HG03045 (cell line): ENCODE results near the gene PTP4A2.

Source experiments
- ATAC-seq: cut with Tn5 transposase; IDR thresholded peaks from one replicate; pipeline ENCODE4 v1.9.1; 2021; ENCODE audit warnings: mild to moderate bottlenecking, moderate library complexity; ENCODE audit not compliant: unreplicated experiment

Gene PTP4A2

GRCh38 chr1:31938184-31938975, at the start of gene PTP4A2:
PTP4A2 (minus strand) TSS chr1:31938368; CDS start chr1:31919065, 19,303 bp downstream.
- peak; percentile 77 for ATAC-seq

GRCh38 chr1:31987135-31987619, 49.0 kb upstream of the PTP4A2 start:
- ATAC-seq, result no peak

GRCh38 chr1:31985430-31985829, 47.3 kb upstream of the PTP4A2 start:
- ATAC-seq, result no peak

- no peak for ATAC-seq
These were observed 46.5 kb upstream of the PTP4A2 start for GRCh38 chr1:31984419-31985347.

GRCh38 chr1:31981972-31982371, 43.8 kb upstream of the PTP4A2 start:
- ATAC-seq, result no peak

GRCh38 chr1:31981456-31981839, 43.3 kb upstream of the PTP4A2 start:
- ATAC-seq, result no peak

GRCh38 chr1:31980835-31981455, 42.8 kb upstream of the PTP4A2 start:
- ATAC-seq, result no peak

GRCh38 chr1:31978843-31979400, 40.8 kb upstream of the PTP4A2 start:
- no peak for ATAC-seq

- ATAC-seq, result no peak
These were observed 39.4 kb upstream of the PTP4A2 start for GRCh38 chr1:31977385-31978131.

- no peak for ATAC-seq
These were observed 38.2 kb upstream of the PTP4A2 start for GRCh38 chr1:31976401-31976800.

- no peak for ATAC-seq
These were observed 32.7 kb upstream of the PTP4A2 start for GRCh38 chr1:31970873-31971272.

GRCh38 chr1:31961536-31961935, 23.4 kb upstream of the PTP4A2 start:
- no peak for ATAC-seq

GRCh38 chr1:31959521-31960340, 21.6 kb upstream of the PTP4A2 start:
- no peak for ATAC-seq

- no peak for ATAC-seq
These were observed 19.8 kb upstream of the PTP4A2 start for GRCh38 chr1:31957701-31958674.

- ATAC-seq, result peak; percentile 63
These were observed 18.0 kb upstream of the PTP4A2 start for GRCh38 chr1:31955917-31956736.

GRCh38 chr1:31954607-31955283, 16.6 kb upstream of the PTP4A2 start:
- ATAC-seq, result no peak

- no peak for ATAC-seq
These were observed 14.7 kb upstream of the PTP4A2 start for GRCh38 chr1:31952825-31953220.
